Cardiac muscle cell (in vitro differentiated cells and primary cell): Measurements from ENCODE around the gene CNNM1. TPM values are rescaled to one million over a fixed set of nuclear protein-coding genes. Genes with fewer than 3 reads are reported as not detected.

ENCODE experiments used
- DNase-seq, 2 donors: peaks; one replicate each; pipeline versions ENCODE4 v3.0.0 to v3.0.0-alpha.2; 2010 to 2017; ENCODE audit warnings: low read depth in 1 of 2, low spot score in 1 of 2
- H3K27ac ChIP-seq: fragments of 200-600 bp; sonication (generic); 2 replicates; pipeline ENCODE4 v1.5.1; 2016
- H3K27me3 ChIP-seq: fragments of 200-600 bp; sonication (generic); 2 replicates; pipeline ENCODE4 v1.6.0; 2016; ENCODE audit warnings: control low read depth
- H3K36me3 ChIP-seq: fragments of 200-600 bp; sonication (generic); 2 replicates; pipeline ENCODE4 v1.5.1; 2016; ENCODE audit warnings: control low read depth
- H3K4me1 ChIP-seq: fragments of 200-600 bp; sonication (generic); 2 replicates; pipeline ENCODE4 v1.8.1; 2017; ENCODE audit warnings: low read depth, mild to moderate bottlenecking, mixed run types
- H3K4me3 ChIP-seq: fragments of 200-600 bp; sonication (generic); 2 replicates; pipeline ENCODE4 v1.5.1; 2016; ENCODE audit warnings: mild to moderate bottlenecking
- H3K9me3 ChIP-seq: fragments of 200-600 bp; sonication (generic); 2 replicates; pipeline ENCODE4 v1.5.1; 2017; ENCODE audit warnings: low read depth, mild to moderate bottlenecking, control low read depth
- polyA plus RNA-seq: library from polyadenylated mRNA; unstranded; fragments of >200 nt; fragmentation: Nextera tagmentation; extraction: Ambion mirVana; gene quantifications from 2 replicates; pipeline ENCODE4 v1.2.1, GENCODE V29; 2016
- total RNA-seq: library from RNA; depleted of rRNA; stranded (reverse); fragments of >200 nt; gene quantifications from 2 replicates; pipeline ENCODE4 v1.2.3, GENCODE V29; 2016
- TF ChIP-seq, protein P1 (sequence below): IDR thresholded peaks from 2 replicates; pipeline ENCODE4 v1.5.1; 2012; ENCODE audit warnings: low read depth, mild to moderate bottlenecking, low read length

The CNNM1 gene
- total and polyA plus RNA-seq, 2 experiments from 2014 or later = 1.7 to 2.8 TPM

DNA sequence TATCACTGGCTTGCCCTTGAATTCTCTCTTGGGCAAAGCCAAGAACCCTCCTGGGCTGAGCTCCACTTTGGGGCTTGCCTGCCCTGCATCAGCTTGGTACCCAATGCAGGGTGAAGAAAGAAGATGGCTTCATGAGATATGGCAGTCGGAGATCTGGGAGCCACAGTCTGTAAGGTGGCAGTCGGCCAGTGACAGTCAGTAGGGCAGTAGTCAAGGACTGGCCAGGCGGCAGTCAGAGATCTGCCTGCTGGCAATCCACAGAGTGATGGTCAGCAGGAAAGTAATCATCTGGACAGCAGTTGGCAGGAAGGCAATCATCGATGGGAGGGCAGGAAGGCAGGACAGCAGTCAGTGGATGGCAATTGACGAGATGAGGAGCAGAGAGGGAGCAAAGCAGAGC lies 32.6 kb upstream of the CNNM1 start:
- Histone ChIP-seq H3K36me3 (no peaks in the 10 kb centered on the region), H3K27ac (no peak overlapping the region), H3K9me3 (no peaks in the 10 kb centered on the region), H3K4me1 (no peaks in the 10 kb centered on the region), H3K27me3 (no peaks in the 10 kb centered on the region), H3K4me3 (no peak overlapping the region)
- no peak for DNase-seq
- TF ChIP-seq, protein P1, sequence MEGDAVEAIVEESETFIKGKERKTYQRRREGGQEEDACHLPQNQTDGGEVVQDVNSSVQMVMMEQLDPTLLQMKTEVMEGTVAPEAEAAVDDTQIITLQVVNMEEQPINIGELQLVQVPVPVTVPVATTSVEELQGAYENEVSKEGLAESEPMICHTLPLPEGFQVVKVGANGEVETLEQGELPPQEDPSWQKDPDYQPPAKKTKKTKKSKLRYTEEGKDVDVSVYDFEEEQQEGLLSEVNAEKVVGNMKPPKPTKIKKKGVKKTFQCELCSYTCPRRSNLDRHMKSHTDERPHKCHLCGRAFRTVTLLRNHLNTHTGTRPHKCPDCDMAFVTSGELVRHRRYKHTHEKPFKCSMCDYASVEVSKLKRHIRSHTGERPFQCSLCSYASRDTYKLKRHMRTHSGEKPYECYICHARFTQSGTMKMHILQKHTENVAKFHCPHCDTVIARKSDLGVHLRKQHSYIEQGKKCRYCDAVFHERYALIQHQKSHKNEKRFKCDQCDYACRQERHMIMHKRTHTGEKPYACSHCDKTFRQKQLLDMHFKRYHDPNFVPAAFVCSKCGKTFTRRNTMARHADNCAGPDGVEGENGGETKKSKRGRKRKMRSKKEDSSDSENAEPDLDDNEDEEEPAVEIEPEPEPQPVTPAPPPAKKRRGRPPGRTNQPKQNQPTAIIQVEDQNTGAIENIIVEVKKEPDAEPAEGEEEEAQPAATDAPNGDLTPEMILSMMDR = no peak

DNA sequence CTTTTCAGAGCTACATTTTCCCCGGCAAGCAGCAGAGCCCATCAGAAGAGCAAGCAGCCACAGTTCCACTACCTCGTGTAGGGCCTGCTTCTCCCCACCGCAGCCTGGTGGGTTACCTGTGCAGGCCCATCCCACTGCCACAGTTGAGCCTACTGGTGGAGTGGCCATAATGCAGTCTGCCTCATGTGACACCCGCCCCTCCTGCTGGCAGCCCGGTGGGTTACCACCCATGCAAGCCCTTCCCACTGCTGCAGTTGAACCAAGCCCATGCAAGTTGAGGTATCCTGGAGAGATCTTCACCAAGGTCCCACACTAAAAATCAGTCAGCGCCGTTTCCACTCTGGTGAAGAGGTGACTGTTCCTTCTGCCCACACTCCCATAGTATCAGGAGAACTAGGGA lies 32.1 kb upstream of the CNNM1 start:
- TF ChIP-seq, protein P1 = no peak
- Histone ChIP-seq H3K27me3 (no peaks in the 10 kb centered on the region), H3K36me3 (no peaks in the 10 kb centered on the region), H3K9me3 (no peaks in the 10 kb centered on the region), H3K4me3 (no peak overlapping the region), H3K27ac (no peak overlapping the region), H3K4me1 (no peaks in the 10 kb centered on the region)
- DNase-seq = no peak

DNA sequence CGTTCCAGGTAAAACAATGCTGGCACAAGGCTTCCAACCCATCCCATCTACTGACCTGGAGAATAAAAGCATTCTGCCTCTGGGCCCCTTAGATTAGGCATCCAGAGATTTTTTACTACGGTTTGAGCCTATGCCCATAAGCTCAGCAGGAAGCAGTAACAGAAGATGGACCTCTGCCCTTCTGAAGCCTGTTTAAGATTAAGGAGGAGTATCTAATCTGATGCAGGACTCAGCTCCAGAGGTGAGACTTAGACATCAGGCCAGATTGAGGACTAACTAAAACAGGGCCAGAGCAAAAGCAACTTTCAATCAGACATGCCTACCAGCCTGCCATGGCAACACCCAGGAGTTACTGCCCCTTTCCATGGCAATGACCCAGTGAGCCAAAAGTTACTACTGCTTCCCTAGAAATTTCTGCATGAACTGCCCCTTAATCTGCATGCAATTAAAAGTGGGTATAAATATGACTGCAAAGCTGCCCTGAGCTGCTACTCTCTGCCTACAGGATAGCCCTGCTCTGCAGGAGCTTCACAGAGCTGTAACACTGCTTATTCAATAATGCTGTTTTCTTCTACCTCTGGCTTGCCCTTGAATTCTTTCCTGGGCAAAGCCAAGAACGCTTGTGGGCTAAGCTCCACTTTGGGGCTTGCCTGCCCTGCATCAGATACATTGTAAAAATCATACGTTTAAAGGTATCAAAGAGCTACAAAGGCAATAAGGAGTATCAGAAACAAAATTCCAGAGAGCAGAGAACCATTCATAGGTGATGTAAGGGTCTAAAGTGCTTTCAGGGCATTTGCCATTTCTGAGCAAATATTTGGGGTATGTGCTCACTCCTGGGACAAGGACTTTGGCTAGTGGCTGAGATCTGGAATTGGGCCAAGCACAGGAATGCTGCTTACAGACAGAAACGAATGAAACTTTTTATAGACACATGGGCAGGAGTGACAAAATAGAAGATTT lies 25.0 kb upstream of the CNNM1 start:
- TF ChIP-seq, protein P1 = no peak
- Histone ChIP-seq H3K4me1 (peaks cover 9% of the 10 kb centered on the region), H3K36me3 (no peaks in the 10 kb centered on the region), H3K9me3 (no peaks in the 10 kb centered on the region), H3K4me3 (no peak overlapping the region), H3K27me3 (no peaks in the 10 kb centered on the region), H3K27ac (peak overlapping the region; percentile 43)
- peak; percentile 2 to 44 for DNase-seq

DNA sequence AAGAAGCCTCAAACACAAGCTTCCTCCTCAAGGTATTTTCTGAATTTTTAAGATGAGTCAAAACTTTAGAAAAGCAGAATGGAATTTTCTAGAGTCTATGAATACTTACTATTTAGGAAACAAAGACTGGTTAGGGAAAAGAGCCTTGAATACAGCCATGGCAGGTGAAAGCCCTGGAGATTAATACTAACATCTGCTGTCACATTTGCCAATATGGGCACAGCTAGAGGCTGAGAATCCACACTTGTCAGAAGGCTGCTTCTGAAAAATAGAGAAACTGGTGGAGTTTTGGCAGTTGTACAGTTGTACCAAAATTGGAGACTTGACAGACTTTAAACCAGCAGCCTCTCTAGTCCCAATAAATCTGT lies 24.3 kb upstream of the CNNM1 start:
- TF ChIP-seq, protein P1 = no peak
- H3K27me3 ChIP-seq = no peaks in the 10 kb centered on the region
- no peak for DNase-seq
- H3K27ac ChIP-seq = peak overlapping the region; percentile 43
- peaks cover 9% of the 10 kb centered on the region for H3K4me1 ChIP-seq
- H3K9me3 ChIP-seq = no peaks in the 10 kb centered on the region
- H3K36me3 ChIP-seq = no peaks in the 10 kb centered on the region
- H3K4me3 ChIP-seq = no peak overlapping the region

DNA sequence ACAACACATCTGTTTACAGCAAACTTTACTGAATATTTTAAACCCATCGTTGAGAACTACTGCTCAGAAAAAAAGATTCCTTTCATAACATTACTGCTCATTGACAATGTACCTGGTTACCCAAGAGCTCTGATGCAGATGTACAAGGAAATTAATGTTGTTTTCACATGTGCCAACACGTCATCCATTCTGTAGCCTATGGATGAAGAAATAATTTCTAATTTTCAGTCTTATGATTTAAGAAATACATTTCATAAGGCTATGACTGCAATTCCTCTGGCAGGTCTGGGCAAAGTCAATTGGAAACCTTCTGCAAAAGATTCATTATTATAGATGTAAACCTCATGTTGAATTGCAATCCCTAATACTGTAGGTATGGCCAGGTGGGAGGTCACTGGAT lies 16.7 kb upstream of the CNNM1 start:
- no peaks in the 10 kb centered on the region for H3K27me3 ChIP-seq
- TF ChIP-seq, protein P1 = no peak
- no peaks in the 10 kb centered on the region for H3K36me3 ChIP-seq
- no peaks in the 10 kb centered on the region for H3K9me3 ChIP-seq
- H3K4me3 ChIP-seq = no peak overlapping the region
- DNase-seq = no peak
- H3K27ac ChIP-seq = no peak overlapping the region
- no peaks in the 10 kb centered on the region for H3K4me1 ChIP-seq
